HCT116 (cell line): Measurements from ENCODE around the gene AKAP13. TPM values are rescaled to one million over a fixed set of nuclear protein-coding genes. Genes with fewer than 3 reads are reported as not detected.

Experiments
- ATAC-seq: fragments of 200-7000 bp; cut with Tn5 transposase; 2 replicates; pipeline ENCODE4 v1.9.1; 2020; ENCODE audit warnings: mild to moderate bottlenecking, moderate library complexity
- BruUV-seq: library from RNA; stranded (reverse); fragments of 400-500 nt; replicated peaks from 2 replicates; lab custom pipeline; 2021; lab: Mats Ljungman, UMichigan
- CTCF ChIA-PET: fragments of 300-600 bp; sonication (Branson Sonifier 250); formaldehyde crosslinking; loops from one replicate; lab custom pipeline; 2021; ENCODE audit warnings: antibody characterized with exemption; lab: Charles Lee
- POLR2A ChIA-PET: fragments of 300-600, 350-600 bp; sonication (Branson Sonifier 250); formaldehyde crosslinking; loops from one replicate; lab custom pipeline; 2021; ENCODE audit warnings: antibody characterized with exemption; lab: Charles Lee
- RAD21 ChIA-PET, 2 experiments: fragments of 300-600 bp; sonication (Branson Sonifier 250); formaldehyde crosslinking; loops; one replicate each; lab custom pipeline; 2023; ENCODE audit warnings: low total read pairs in 2 of 2; ENCODE audit not compliant: uncharacterized antibody in 2 of 2, unreplicated experiment in 2 of 2, low non-redundant PET in 1 of 2; lab: Charles Lee
- DNase-seq: peaks from one replicate; pipeline ENCODE4 v3.0.0-alpha.2; 2010; ENCODE audit warnings: low read depth, low spot score
- H2AFZ ChIP-seq: fragments of 200-600 bp; shearing (Covaris generic), sonication (generic); 2 replicates; pipeline ENCODE4 v1.6.1; 2017; ENCODE audit warnings: low read depth, mixed run types, mixed read lengths, antibody characterized with exemption, low read length; ENCODE audit not compliant: poor library complexity, severe bottlenecking
- H3K27ac ChIP-seq: 2 replicates; pipeline ENCODE4 v1.5.1; 2012; ENCODE audit warnings: low read depth, low read length
- H3K27me3 ChIP-seq: fragments of 200-600 bp; sonication (generic); 2 replicates; pipeline ENCODE4 v1.6.1; 2016; ENCODE audit warnings: mixed run types, low read length, mixed read lengths; ENCODE audit not compliant: insufficient read depth
- H3K36me3 ChIP-seq, 2 experiments: fragments of 200-500 bp in 1 of 2; fragments of 200-600 bp in 1 of 2; sonication (Bioruptor generic) in 1 of 2; sonication (generic) in 1 of 2; 2 replicates each; pipeline versions ENCODE4 v1.5.1 to v1.6.1; 2014 to 2016; ENCODE audit warnings: low read length in 2 of 2, inconsistent platforms in 1 of 2, mixed read lengths in 1 of 2, mixed run types in 1 of 2; ENCODE audit not compliant: insufficient read depth in 2 of 2, control insufficient read depth in 1 of 2
- H3K4me1 ChIP-seq, 2 experiments: fragments of 200-600 bp in 1 of 2; sonication (generic) in 1 of 2; 2 replicates each; pipeline versions ENCODE4 v1.5.1 to v1.6.1; 2012 to 2017; ENCODE audit warnings: low read length in 2 of 2, inconsistent platforms in 1 of 2, mild to moderate bottlenecking in 1 of 2, mixed read lengths in 1 of 2, mixed run types in 1 of 2, moderate library complexity in 1 of 2; ENCODE audit not compliant: insufficient read depth in 2 of 2, control insufficient read depth in 1 of 2
- H3K4me2 ChIP-seq: fragments of 200-600 bp; sonication (generic); 2 replicates; pipeline ENCODE4 v1.6.1; 2017; ENCODE audit warnings: mixed run types, low read length, mixed read lengths
- H3K4me3 ChIP-seq, 2 experiments: fragments of 200-600 bp in 1 of 2; sonication (generic) in 1 of 2; replicated peaks in 1 of 2; 2 replicates each; pipeline ENCODE4 v1.5.1; 2011 to 2016; ENCODE audit warnings: low read length in 2 of 2, control low read depth in 1 of 2, low read depth in 1 of 2, mild to moderate bottlenecking in 1 of 2, mixed read lengths in 1 of 2, mixed run types in 1 of 2
- H3K79me2 ChIP-seq: fragments of 200-600 bp; sonication (generic); 2 replicates; pipeline ENCODE4 v1.6.1; 2017; ENCODE audit warnings: mild to moderate bottlenecking, mixed run types, low read length, moderate library complexity, mixed read lengths; ENCODE audit not compliant: insufficient read depth
- H3K9ac ChIP-seq: fragments of 200-600 bp; sonication (generic); 2 replicates; pipeline ENCODE4 v1.6.1; 2016; ENCODE audit warnings: low read length, mixed read lengths
- H3K9me2 ChIP-seq: fragments of 200-600 bp; sonication (generic), shearing (Covaris generic); 2 replicates; pipeline ENCODE4 v1.6.1; 2017; ENCODE audit warnings: mixed run types, mild to moderate bottlenecking, moderate library complexity; ENCODE audit not compliant: insufficient read depth
- H3K9me3 ChIP-seq, 2 experiments: fragments of 200-500 bp in 1 of 2; fragments of 200-600 bp in 1 of 2; sonication (Bioruptor generic) in 1 of 2; sonication (generic) in 1 of 2; 2 replicates each; pipeline ENCODE4 v1.6.1; 2014 to 2017; ENCODE audit warnings: low read length in 2 of 2, mixed read lengths in 2 of 2, inconsistent platforms in 1 of 2, low read depth in 1 of 2, mild to moderate bottlenecking in 1 of 2, mixed run types in 1 of 2, moderate library complexity in 1 of 2; ENCODE audit not compliant: control insufficient read depth in 1 of 2, insufficient read depth in 1 of 2
- H4K20me1 ChIP-seq: fragments of 200-600 bp; sonication (generic), shearing (Covaris generic); 2 replicates; pipeline ENCODE4 v1.6.1; 2017; ENCODE audit warnings: mixed run types, mild to moderate bottlenecking, moderate library complexity; ENCODE audit not compliant: insufficient read depth
- CBX3 ChIP-seq: IDR thresholded peaks from 2 replicates; pipeline ENCODE4 v1.6.1; 2012; ENCODE audit warnings: low read depth
- CEBPB ChIP-seq: IDR thresholded peaks from 2 replicates; pipeline ENCODE4 v1.6.1; 2012; ENCODE audit warnings: low read depth
- CTCF ChIP-seq, 3 experiments: fragments of 200-600 bp in 1 of 3; sonication (generic) in 1 of 3; IDR thresholded peaks in 2 of 3; conservative IDR thresholded peaks in 1 of 3; 2 replicates each; pipeline ENCODE4 v1.5.1; 2012 to 2017; ENCODE audit warnings: low read depth in 2 of 3, low read length in 2 of 3, antibody characterized with exemption in 1 of 3, borderline replicate concordance in 1 of 3, control low read depth in 1 of 3, mild to moderate bottlenecking in 1 of 3, mixed read lengths in 1 of 3, mixed run types in 1 of 3, moderate library complexity in 1 of 3; ENCODE audit not compliant: insufficient read depth in 1 of 3
- EZH2 ChIP-seq: fragments of 200-600 bp; sonication (generic); IDR thresholded peaks from 2 replicates; pipeline ENCODE4 v1.6.1; 2017; ENCODE audit warnings: antibody characterized with exemption, mixed run types
- EZH2phosphoT487 ChIP-seq: fragments of 200-600 bp; IDR thresholded peaks from 2 replicates; pipeline ENCODE4 v1.6.1; 2018; ENCODE audit warnings: antibody characterized with exemption, borderline replicate concordance
- POLR2A ChIP-seq: IDR thresholded peaks from 2 replicates; pipeline ENCODE4 v1.7.0; 2011; ENCODE audit warnings: borderline replicate concordance; ENCODE audit not compliant: insufficient read depth, insufficient read length; ENCODE audit errors: extremely low read depth
- RAD21 ChIP-seq: IDR thresholded peaks from 2 replicates; pipeline ENCODE4 v1.6.1; 2012; ENCODE audit warnings: low read depth, mild to moderate bottlenecking
- SIN3A ChIP-seq: IDR thresholded peaks from 2 replicates; pipeline ENCODE4 v1.6.1; 2012; ENCODE audit warnings: low read depth
- SP1 ChIP-seq: IDR thresholded peaks from 2 replicates; pipeline ENCODE4 v1.6.1; 2012; ENCODE audit warnings: low read depth
- SRF ChIP-seq: IDR thresholded peaks from 2 replicates; pipeline ENCODE4 v1.6.1; 2012; ENCODE audit warnings: low read depth
- ZFX ChIP-seq: fragments of 450-650 bp; IDR thresholded peaks from 2 replicates; pipeline ENCODE4 v1.6.1; 2017
- intact Hi-C: fragments of 100-400 bp; cut with micrococcal nuclease; formaldehyde crosslinking; loops from 2 replicates; pipeline ENCODE4 v1.10.0; 2022
- total RNA-seq: library from RNA; stranded (reverse); gene quantifications from one replicate; pipeline ENCODE4 v1.2.1, GENCODE V29; 2021; ENCODE audit not compliant: unreplicated experiment
- TF ChIP-seq, protein P1 (sequence below): IDR thresholded peaks from 2 replicates; pipeline ENCODE4 v1.6.1; 2012

The AKAP13 gene
- total RNA-seq, 1 experiment from 2014 or later: 43.1 TPM

DNA sequence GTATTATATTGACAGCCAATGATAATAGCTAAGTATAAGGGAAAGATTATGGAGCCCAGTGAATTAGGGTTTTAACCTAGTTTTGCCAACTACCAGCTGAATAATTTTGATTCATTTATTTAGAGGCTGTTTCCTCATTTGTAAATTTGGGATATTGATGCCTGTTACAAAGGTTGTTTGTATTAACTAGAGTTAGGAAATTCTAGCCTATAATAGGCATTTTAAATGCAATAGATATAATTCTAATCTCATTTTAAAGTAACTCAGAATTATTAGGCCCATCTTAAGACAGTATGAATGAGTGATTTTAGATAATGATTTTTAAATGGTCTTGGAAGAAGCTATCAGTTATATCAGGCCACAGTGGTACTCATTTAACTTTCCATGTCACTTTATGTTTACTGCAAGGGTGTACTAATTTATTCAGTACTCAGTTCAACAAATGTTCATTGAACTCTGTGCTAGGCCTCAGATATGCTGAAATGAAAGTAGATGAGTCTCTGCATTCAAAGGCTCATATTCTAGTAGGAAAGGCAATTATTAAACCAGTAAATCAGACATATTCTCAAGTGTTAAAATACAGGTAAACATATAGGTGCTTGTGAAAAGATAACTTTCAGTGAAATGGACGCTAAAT, 213.5 kb downstream of the AKAP13 start (continued):
- TF ChIP-seq, protein P1, sequence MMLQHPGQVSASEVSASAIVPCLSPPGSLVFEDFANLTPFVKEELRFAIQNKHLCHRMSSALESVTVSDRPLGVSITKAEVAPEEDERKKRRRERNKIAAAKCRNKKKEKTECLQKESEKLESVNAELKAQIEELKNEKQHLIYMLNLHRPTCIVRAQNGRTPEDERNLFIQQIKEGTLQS: no peak
- TF ChIP-seq EZH2 (no peak), ZFX (no peak), SP1 (no peak), CTCF (IDR thresholded peaks at IDR 0.05 in 2 of 3, conservative IDR thresholded peaks at IDR 0.05 in 1 of 3; ENCODE audit: borderline replicate concordance in 1 of 3, insufficient read depth in 1 of 3, low read depth in 2 of 3, low read length in 2 of 3) (no peak), SIN3A (no peak), POLR2A (no peak), SRF (no peak), CEBPB (no peak), RAD21 (no peak), CBX3 (no peak), EZH2phosphoT487 (no peak)
- TF ChIP-seq, all 23 proteins: peak for 0

GRCh38 chr15:85595804-85596536, 215.6 kb downstream of the AKAP13 start:
- H4K20me1 ChIP-seq: no peaks in the 10 kb centered on the region
- H3K27me3 ChIP-seq: no peaks in the 10 kb centered on the region
- no peaks in the 10 kb centered on the region for H3K9me2 ChIP-seq
- intact Hi-C loops: no loop called here
- H3K4me3 ChIP-seq: no peak overlapping the region
- DNase-seq: no peak
- no peak for TF ChIP-seq RAD21
- H3K36me3 ChIP-seq: no peaks in the 10 kb centered on the region
- H3K4me2 ChIP-seq: no peak overlapping the region
- CTCF ChIA-PET: no interaction called here
- no peak overlapping the region for H3K27ac ChIP-seq
- no peaks in the 10 kb centered on the region for H3K4me1 ChIP-seq
- H3K9me3 ChIP-seq: no peaks in the 10 kb centered on the region
- POLR2A ChIA-PET: no interaction called here
- no peak overlapping the region for H3K9ac ChIP-seq
- no peaks in the 10 kb centered on the region for H3K79me2 ChIP-seq
- BruUV-seq: no TSS peak
- no peak overlapping the region for H2AFZ ChIP-seq
- RAD21 ChIA-PET: no interaction called here
- no peak for ATAC-seq
